Measurements from ENCODE around the gene PNLIPRP1.

PNLIPRP1 gene

GRCh38 chr10:116653885-116654284, 63.1 kb downstream of the PNLIPRP1 start:
- H3K27me3 ChIP-seq (ENCODE audit: insufficient read depth, low read length), result peaks cover 6% of the 10 kb centered on the region
- H3K4me1 ChIP-seq (ENCODE audit: insufficient read depth, low read length), result no peaks in the 10 kb centered on the region
- H3K4me3 ChIP-seq (ENCODE audit: low read length), result no peak overlapping the region

DNA sequence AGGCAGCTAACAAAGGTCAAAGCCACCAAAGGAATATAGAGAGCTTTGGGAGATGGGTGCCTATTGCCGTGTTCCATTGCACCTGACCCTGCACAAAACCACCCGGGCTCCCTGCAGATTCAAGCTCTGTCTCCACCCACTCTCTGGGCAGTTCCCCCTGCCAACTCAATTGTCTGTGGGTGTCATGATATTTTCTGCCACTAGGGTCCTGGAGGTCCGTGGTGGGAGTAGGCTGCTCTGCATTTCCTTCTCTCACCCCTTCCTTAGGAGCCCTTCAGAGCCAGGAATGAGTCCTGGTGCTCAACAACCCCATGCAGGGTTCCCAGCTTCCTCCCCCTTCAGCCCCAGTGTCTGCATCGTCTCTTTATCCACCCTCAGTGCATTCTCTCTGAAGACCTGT, 64.1 kb downstream of the PNLIPRP1 start:
- H3K9me3 ChIP-seq (ENCODE audit: low read length), result no peaks in the 10 kb centered on the region
- no peaks in the 10 kb centered on the region for H3K36me3 ChIP-seq (ENCODE audit: insufficient read depth, low read length)
- H3K4me3 ChIP-seq (ENCODE audit: low read length), result no peak overlapping the region
- no peak overlapping the region for H2AFZ ChIP-seq (ENCODE audit: low read depth, low read length)
- no peaks in the 10 kb centered on the region for H3K4me1 ChIP-seq (ENCODE audit: insufficient read depth, low read length)
- H3K27me3 ChIP-seq (ENCODE audit: insufficient read depth, low read length), result peaks cover 6% of the 10 kb centered on the region

More at GRCh38 chr10:116653885-116654284, 63.1 kb downstream of the PNLIPRP1 start:
- H3K9me3 ChIP-seq (ENCODE audit: low read length), result no peaks in the 10 kb centered on the region
- no peaks in the 10 kb centered on the region for H3K36me3 ChIP-seq (ENCODE audit: insufficient read depth, low read length)
- no peak overlapping the region for H2AFZ ChIP-seq (ENCODE audit: low read depth, low read length)

- H2AFZ ChIP-seq (ENCODE audit: low read depth, low read length), result no peak overlapping the region
- no peaks in the 10 kb centered on the region for H3K4me1 ChIP-seq (ENCODE audit: insufficient read depth, low read length)
- H3K27me3 ChIP-seq (ENCODE audit: insufficient read depth, low read length), result peaks cover 6% of the 10 kb centered on the region
- H3K4me3 ChIP-seq (ENCODE audit: low read length), result no peak overlapping the region
- no peaks in the 10 kb centered on the region for H3K36me3 ChIP-seq (ENCODE audit: insufficient read depth, low read length)
- no peaks in the 10 kb centered on the region for H3K9me3 ChIP-seq (ENCODE audit: low read length)
Observed at GRCh38 chr10:116655568-116655967, 64.8 kb downstream of the PNLIPRP1 start.

GRCh38 chr10:116656044-116656443, 65.3 kb downstream of the PNLIPRP1 start:
- no peaks in the 10 kb centered on the region for H3K36me3 ChIP-seq (ENCODE audit: insufficient read depth, low read length)
- no peak overlapping the region for H2AFZ ChIP-seq (ENCODE audit: low read depth, low read length)

DNA sequence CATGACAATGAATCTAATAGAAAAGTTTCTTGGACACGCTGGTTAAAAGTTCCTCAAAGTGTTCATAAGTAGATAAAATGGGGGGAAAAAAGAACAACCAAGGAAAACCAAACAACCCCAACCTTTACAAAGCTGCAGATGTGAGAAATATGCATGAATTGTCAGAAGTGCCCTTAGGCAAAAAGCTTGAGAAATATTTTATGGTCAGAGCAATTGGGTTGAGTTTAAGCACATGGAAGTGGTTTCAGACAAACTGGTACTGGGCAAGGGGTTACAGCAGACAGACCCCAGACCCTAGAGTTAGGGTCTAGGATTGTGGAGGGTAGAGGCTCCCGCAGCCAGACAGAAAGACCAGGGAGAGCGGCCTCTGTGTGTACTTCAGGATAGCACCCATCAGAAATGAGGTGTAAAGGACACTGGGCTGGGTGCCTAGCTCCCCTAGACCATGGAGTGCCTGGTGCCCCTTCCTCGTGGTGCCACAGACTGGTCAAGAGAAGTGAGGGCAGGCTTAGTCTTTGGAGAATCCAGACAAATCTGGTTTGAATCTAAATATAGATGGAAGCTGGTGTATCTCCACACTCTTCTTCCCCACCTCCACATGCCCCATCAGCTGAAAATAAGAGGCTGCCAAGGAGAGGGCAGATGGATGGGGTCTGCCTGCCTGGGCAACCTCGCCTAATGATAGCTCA, 67.2 kb downstream of the PNLIPRP1 start:
- Histone ChIP-seq H3K9me3 (ENCODE audit: low read length) (no peaks in the 10 kb centered on the region), H2AFZ (ENCODE audit: low read depth, low read length) (no peak overlapping the region), H3K4me3 (ENCODE audit: low read length) (no peak overlapping the region), H3K27me3 (ENCODE audit: insufficient read depth, low read length) (peaks cover 6% of the 10 kb centered on the region), H3K36me3 (ENCODE audit: insufficient read depth, low read length) (no peaks in the 10 kb centered on the region), H3K4me1 (ENCODE audit: insufficient read depth, low read length) (no peaks in the 10 kb centered on the region)

More at GRCh38 chr10:116656044-116656443, 65.3 kb downstream of the PNLIPRP1 start:
- Histone ChIP-seq H3K9me3 (ENCODE audit: low read length) (no peaks in the 10 kb centered on the region), H3K4me1 (ENCODE audit: insufficient read depth, low read length) (no peaks in the 10 kb centered on the region), H3K4me3 (ENCODE audit: low read length) (no peak overlapping the region), H3K27me3 (ENCODE audit: insufficient read depth, low read length) (peaks cover 6% of the 10 kb centered on the region)
